HepG2 (cell line): Measurements from ENCODE around the gene CBLC. TPM values are rescaled to one million over a fixed set of nuclear protein-coding genes. Genes with fewer than 3 reads are reported as not detected.

ENCODE experiments used
- CREM ChIP-seq, 2 experiments: sonication (generic) in 1 of 2; formaldehyde crosslinking in 1 of 2; IDR thresholded peaks; 2 replicates each; pipeline versions ENCODE4 v1.4.0 to v1.6.1; 2016 to 2020; ENCODE audit warnings: antibody characterized with exemption in 1 of 2, mild to moderate bottlenecking in 1 of 2, missing genetic modification reagents in 1 of 2
- HMG20B ChIP-seq: conservative IDR thresholded peaks from 2 replicates; pipeline ENCODE4 v1.6.1; 2016; ENCODE audit warnings: missing genetic modification reagents, missing compliant biosample characterization
- LCORL ChIP-seq, 2 experiments: fragments of 450-650 bp in 1 of 2; sonication (generic) in 1 of 2; formaldehyde crosslinking in 1 of 2; IDR thresholded peaks; 2 replicates each; pipeline versions ENCODE4 v1.5.0 to v1.6.1; 2017 to 2020; ENCODE audit warnings: antibody characterized with exemption in 1 of 2, missing genetic modification reagents in 1 of 2
- MXI1 ChIP-seq: IDR thresholded peaks from 3 replicates; pipeline ENCODE4 v1.6.1; 2012; ENCODE audit warnings: low read depth, low read length, inconsistent platforms, borderline replicate concordance
- NFE2 ChIP-seq: sonication (generic); formaldehyde crosslinking; IDR thresholded peaks from 2 replicates; pipeline ENCODE4 v1.4.0; 2020; ENCODE audit warnings: missing genetic modification reagents
- RARA ChIP-seq: IDR thresholded peaks from 2 replicates; pipeline ENCODE4 v1.6.1; 2016; ENCODE audit warnings: missing genetic modification reagents, missing compliant biosample characterization
- SIX1 ChIP-seq: sonication (generic); formaldehyde crosslinking; IDR thresholded peaks from 2 replicates; pipeline ENCODE4 v1.4.0; 2020; ENCODE audit warnings: missing genetic modification reagents, borderline replicate concordance
- TCF7 ChIP-seq: sonication (generic); IDR thresholded peaks from 2 replicates; pipeline ENCODE4 v1.6.1; 2016; ENCODE audit warnings: antibody characterized with exemption, low read depth
- ZKSCAN8 ChIP-seq: IDR thresholded peaks from 2 replicates; pipeline ENCODE4 v1.6.1; 2016; ENCODE audit warnings: borderline replicate concordance, missing genetic modification reagents, missing compliant biosample characterization
- ZNF484 ChIP-seq: sonication (generic); formaldehyde crosslinking; IDR thresholded peaks from 2 replicates; pipeline ENCODE4 v1.5.1; 2020; ENCODE audit warnings: mild to moderate bottlenecking, low read depth, missing genetic modification reagents, borderline replicate concordance
- ZNF678 ChIP-seq: sonication (generic); formaldehyde crosslinking; IDR thresholded peaks from 2 replicates; pipeline ENCODE4 v1.4.0; 2020; ENCODE audit warnings: mild to moderate bottlenecking, missing genetic modification reagents
- polyA plus RNA-seq, 8 experiments: library from polyadenylated mRNA; depleted of rRNA in 3 of 8; stranded (reverse) in 7 of 8; unstranded in 1 of 8; fragments of >200 nt; fragmentation: Illumina TruSeq in 4 of 8; extraction: Trizol in 4 of 8; gene quantifications; 2 replicates each; pipeline versions ENCODE4 v1.2.1 to v1.2.3, GENCODE V29; 2011 to 2016; ENCODE audit warnings: low read depth in 4 of 8, missing spikeins in 1 of 8, mixed read lengths in 1 of 8; ENCODE audit not compliant: insufficient read depth in 1 of 8
- total RNA-seq, 5 experiments: library from RNA; depleted of rRNA; stranded (reverse); fragments of >200 nt; fragmentation: Illumina TruSeq; extraction: Trizol; gene quantifications; 2 replicates each; pipeline ENCODE4 v1.2.3, GENCODE V29; 2016; ENCODE audit warnings: low read depth in 1 of 5
- TF ChIP-seq, protein P1 (sequence below): sonication (generic); formaldehyde crosslinking; IDR thresholded peaks from 2 replicates; pipeline ENCODE4 v1.8.0; 2022; ENCODE audit warnings: missing genetic modification reagents, mild to moderate bottlenecking, inconsistent platforms, borderline replicate concordance
- TF ChIP-seq, protein P2 (sequence below): sonication (generic); formaldehyde crosslinking; IDR thresholded peaks from 2 replicates; pipeline ENCODE4 v1.4.0; 2020; ENCODE audit warnings: mild to moderate bottlenecking, missing genetic modification reagents
- TF ChIP-seq, protein P3 (sequence below): fragments of 450-650 bp; IDR thresholded peaks from 2 replicates; pipeline ENCODE4 v1.6.1; 2017
- TF ChIP-seq, protein P4 (sequence below): sonication (generic); formaldehyde crosslinking; IDR thresholded peaks from 2 replicates; pipeline ENCODE4 v1.8.1; 2023; ENCODE audit warnings: mild to moderate bottlenecking, moderate library complexity, missing genetic modification reagents
- TF ChIP-seq, protein P5 (sequence below): sonication (generic); formaldehyde crosslinking; IDR thresholded peaks from 2 replicates; pipeline ENCODE4 v1.5.0; 2020; ENCODE audit warnings: mild to moderate bottlenecking, missing genetic modification reagents
- TF ChIP-seq, protein P6 (sequence below): sonication (generic); formaldehyde crosslinking; IDR thresholded peaks from 2 replicates; pipeline ENCODE4 v1.5.0; 2020; ENCODE audit warnings: missing genetic modification reagents
- TF ChIP-seq, protein P7 (sequence below): sonication (generic); formaldehyde crosslinking; IDR thresholded peaks from 2 replicates; pipeline ENCODE4 v1.4.0; 2020; ENCODE audit warnings: missing genetic modification reagents

CBLC gene
- total and polyA plus RNA-seq, 2 of the 13 experiments (the other 11 are each of a cell fraction or from before 2014, with no cell fraction given): 1.8 to 2.6 TPM

DNA sequence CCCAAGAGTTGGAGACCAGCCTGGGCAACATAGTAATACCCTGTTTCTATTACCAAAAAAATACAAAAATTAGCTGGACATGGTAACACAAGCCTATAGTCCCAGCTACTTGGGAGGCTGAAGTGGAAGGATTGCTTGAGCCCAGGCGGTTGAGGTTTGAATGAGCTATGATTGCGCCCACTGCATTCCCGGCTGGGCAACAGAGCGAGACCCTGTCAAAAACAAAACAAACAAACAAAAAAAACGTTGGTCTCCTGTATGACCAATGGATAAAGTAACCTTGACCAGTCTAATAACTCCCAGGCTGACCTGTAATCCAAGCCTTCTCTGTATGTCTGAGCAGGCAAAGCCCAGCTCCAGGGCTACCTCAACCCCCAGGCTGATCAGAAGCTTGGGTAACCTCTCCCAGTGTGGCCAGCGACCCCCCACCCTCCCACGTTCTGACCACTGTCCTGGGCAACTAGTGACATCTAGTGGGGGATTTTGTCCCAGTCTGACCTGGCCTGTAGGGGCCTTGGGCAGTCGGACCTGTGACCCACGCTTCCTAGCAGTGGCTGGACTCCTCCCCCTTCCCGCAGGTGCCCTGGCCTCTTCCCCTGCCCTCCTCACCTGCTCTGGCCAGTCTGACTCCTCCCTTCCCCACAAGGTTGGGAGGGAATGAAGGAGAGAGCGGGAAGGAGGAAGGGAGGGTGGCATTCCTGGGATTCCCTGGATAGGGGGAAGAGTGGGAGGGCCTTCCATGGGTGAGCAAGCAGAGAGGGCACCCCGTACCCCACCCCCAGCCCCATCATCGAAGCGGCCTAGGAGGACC, 30.2 kb downstream of the CBLC start (continued):
- TF ChIP-seq, protein P1, sequence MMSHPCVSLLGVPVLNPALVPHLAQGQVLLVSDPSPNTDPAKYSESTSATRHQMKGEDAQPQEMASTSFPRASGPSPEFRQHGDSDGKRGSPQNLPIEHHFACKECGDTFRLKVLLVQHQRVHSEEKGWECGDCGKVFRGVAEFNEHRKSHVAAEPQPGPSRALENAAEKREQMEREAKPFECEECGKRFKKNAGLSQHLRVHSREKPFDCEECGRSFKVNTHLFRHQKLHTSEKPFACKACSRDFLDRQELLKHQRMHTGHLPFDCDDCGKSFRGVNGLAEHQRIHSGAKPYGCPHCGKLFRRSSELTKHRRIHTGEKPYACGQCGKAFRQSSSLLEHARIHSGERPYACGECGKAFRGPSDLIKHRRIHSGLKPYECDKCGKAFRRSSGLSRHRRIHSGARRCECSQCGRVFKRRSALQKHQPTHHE (CRISPR knock-in tag): no peak
- TF ChIP-seq ZNF484 (CRISPR knock-in tag) (no peak), ZNF678 (CRISPR knock-in tag) (no peak), ZKSCAN8 (CRISPR knock-in tag) (0 out of 2 replicates have a peak, but pooled peaks have one; percentile 33), TCF7 (no peak), SIX1 (CRISPR knock-in tag) (no peak), RARA (CRISPR knock-in tag) (peak; percentile 56), MXI1 (peak; percentile 70; the same call in 1 of the 3 replicates), LCORL (IDR thresholded peaks at IDR 0.05) (no peak), LCORL (CRISPR knock-in tag; IDR thresholded peaks at IDR 0.05) (peak; percentile 27; the same call in 1 of the 2 replicates), CREM (IDR thresholded peaks at IDR 0.05) (no peak), CREM (CRISPR knock-in tag; IDR thresholded peaks at IDR 0.05) (no peak), NFE2 (CRISPR knock-in tag) (no peak), HMG20B (CRISPR knock-in tag) (peak; percentile 10; the same call in 1 of the 2 replicates)
- TF ChIP-seq, protein P2, sequence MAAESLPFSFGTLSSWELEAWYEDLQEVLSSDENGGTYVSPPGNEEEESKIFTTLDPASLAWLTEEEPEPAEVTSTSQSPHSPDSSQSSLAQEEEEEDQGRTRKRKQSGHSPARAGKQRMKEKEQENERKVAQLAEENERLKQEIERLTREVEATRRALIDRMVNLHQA: no peak
- TF ChIP-seq, protein P3, sequence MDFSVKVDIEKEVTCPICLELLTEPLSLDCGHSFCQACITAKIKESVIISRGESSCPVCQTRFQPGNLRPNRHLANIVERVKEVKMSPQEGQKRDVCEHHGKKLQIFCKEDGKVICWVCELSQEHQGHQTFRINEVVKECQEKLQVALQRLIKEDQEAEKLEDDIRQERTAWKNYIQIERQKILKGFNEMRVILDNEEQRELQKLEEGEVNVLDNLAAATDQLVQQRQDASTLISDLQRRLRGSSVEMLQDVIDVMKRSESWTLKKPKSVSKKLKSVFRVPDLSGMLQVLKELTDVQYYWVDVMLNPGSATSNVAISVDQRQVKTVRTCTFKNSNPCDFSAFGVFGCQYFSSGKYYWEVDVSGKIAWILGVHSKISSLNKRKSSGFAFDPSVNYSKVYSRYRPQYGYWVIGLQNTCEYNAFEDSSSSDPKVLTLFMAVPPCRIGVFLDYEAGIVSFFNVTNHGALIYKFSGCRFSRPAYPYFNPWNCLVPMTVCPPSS: no peak
- TF ChIP-seq, protein P4, sequence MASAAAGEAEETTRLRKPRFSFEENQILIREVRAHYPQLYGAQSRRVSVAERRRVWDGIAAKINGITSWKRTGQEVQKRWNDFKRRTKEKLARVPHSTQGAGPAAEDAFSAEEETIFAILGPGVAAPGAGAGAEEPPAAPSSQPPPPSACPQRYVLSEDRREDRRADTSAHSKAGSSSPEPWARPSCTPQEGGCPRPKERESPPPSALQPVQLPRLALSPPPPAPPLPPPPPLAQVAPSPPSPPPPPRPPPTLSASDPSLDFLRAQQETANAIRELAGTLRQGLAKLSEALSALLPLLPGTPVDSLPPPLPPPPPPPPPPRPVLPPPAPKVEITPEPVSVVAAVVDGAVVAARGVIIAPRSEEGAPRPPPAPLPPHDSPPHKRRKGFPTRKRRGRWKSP: no peak
- TF ChIP-seq, protein P5, sequence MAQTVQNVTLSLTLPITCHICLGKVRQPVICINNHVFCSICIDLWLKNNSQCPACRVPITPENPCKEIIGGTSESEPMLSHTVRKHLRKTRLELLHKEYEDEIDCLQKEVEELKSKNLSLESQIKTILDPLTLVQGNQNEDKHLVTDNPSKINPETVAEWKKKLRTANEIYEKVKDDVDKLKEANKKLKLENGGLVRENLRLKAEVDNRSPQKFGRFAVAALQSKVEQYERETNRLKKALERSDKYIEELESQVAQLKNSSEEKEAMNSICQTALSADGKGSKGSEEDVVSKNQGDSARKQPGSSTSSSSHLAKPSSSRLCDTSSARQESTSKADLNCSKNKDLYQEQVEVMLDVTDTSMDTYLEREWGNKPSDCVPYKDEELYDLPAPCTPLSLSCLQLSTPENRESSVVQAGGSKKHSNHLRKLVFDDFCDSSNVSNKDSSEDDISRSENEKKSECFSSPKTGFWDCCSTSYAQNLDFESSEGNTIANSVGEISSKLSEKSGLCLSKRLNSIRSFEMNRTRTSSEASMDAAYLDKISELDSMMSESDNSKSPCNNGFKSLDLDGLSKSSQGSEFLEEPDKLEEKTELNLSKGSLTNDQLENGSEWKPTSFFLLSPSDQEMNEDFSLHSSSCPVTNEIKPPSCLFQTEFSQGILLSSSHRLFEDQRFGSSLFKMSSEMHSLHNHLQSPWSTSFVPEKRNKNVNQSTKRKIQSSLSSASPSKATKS (CRISPR knock-in tag): no peak; the same call in 1 of the 2 replicates
- TF ChIP-seq, protein P6, sequence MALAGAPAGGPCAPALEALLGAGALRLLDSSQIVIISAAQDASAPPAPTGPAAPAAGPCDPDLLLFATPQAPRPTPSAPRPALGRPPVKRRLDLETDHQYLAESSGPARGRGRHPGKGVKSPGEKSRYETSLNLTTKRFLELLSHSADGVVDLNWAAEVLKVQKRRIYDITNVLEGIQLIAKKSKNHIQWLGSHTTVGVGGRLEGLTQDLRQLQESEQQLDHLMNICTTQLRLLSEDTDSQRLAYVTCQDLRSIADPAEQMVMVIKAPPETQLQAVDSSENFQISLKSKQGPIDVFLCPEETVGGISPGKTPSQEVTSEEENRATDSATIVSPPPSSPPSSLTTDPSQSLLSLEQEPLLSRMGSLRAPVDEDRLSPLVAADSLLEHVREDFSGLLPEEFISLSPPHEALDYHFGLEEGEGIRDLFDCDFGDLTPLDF (CRISPR knock-in tag): no peak
- TF ChIP-seq, protein P7, sequence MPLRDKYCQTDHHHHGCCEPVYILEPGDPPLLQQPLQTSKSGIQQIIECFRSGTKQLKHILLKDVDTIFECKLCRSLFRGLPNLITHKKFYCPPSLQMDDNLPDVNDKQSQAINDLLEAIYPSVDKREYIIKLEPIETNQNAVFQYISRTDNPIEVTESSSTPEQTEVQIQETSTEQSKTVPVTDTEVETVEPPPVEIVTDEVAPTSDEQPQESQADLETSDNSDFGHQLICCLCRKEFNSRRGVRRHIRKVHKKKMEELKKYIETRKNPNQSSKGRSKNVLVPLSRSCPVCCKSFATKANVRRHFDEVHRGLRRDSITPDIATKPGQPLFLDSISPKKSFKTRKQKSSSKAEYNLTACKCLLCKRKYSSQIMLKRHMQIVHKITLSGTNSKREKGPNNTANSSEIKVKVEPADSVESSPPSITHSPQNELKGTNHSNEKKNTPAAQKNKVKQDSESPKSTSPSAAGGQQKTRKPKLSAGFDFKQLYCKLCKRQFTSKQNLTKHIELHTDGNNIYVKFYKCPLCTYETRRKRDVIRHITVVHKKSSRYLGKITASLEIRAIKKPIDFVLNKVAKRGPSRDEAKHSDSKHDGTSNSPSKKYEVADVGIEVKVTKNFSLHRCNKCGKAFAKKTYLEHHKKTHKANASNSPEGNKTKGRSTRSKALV: no peak
